ENCODE results near the gene SPOCK3.

DNA sequence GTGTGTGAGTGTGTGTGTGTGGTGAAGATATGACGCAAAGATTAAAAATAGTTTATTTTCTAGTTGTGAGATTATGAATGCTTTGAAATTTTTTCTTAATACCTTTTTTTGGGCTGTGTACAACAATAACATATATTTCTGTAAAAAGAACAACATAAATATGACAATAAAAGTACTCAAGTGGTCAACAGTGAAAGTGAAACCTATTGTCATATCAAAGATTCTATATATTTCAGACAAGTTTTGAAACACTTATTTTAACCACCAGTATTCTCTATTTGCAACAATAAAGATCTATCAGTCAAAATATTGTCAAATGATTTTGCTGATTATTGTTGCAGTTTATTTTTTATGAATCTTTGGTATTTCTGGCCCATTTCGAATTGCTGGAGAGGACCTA, 98.0 kb downstream of the SPOCK3 start:
- TF ChIP-seq SP1 (CRISPR knock-in tag; conservative IDR thresholded peaks at IDR 0.05): no peak
- TF ChIP-seq NFYB (CRISPR knock-in tag; conservative IDR thresholded peaks at IDR 0.05; ENCODE audit: low read depth): no peak

Measured in WTC11 (cell line).